WTC11 (cell line): Measurements from ENCODE around the gene KRTAP12-4. TPM values are rescaled to one million over a fixed set of nuclear protein-coding genes. Genes with fewer than 3 reads are reported as not detected.

Source experiments
- ATAC-seq: fragments of 200-7000 bp; cut with Tn5 transposase; 2 replicates; pipeline ENCODE4 v1.10.0; 2021; ENCODE audit warnings: mild to moderate bottlenecking, moderate library complexity
- Bru-seq: library from RNA; stranded (reverse); fragments of 400-500 nt; gene quantifications from one replicate; lab custom pipeline; 2021; lab: Mats Ljungman, UMichigan
- CTCF ChIA-PET: fragments of 300-600 bp; sonication (Branson Sonifier 250); formaldehyde crosslinking; loops from one replicate; lab custom pipeline; 2021; ENCODE audit warnings: antibody characterized with exemption; lab: Charles Lee
- POLR2A ChIA-PET: fragments of 350-600 bp; sonication (Branson Sonifier 250); formaldehyde crosslinking; loops from one replicate; lab custom pipeline; 2021; ENCODE audit warnings: antibody characterized with exemption; lab: Charles Lee
- DNase-seq: peaks from one replicate; pipeline ENCODE4 v3.0.0; 2021; ENCODE audit warnings: low spot score
- H3K27ac Mint-ChIP-seq: 2 replicates; pipeline ENCODE4 v1.8.0; 2021; ENCODE audit warnings: mixed read lengths
- H3K27me3 Mint-ChIP-seq: 2 replicates; pipeline ENCODE4 v1.8.0; 2021; ENCODE audit warnings: low read depth, mild to moderate bottlenecking, moderate library complexity, mixed read lengths
- H3K36me3 Mint-ChIP-seq: 2 replicates; pipeline ENCODE4 v1.8.0; 2021; ENCODE audit warnings: mixed read lengths
- H3K4me1 Mint-ChIP-seq: 2 replicates; pipeline ENCODE4 v1.8.0; 2022; ENCODE audit warnings: mixed read lengths
- H3K4me3 Mint-ChIP-seq: 2 replicates; pipeline ENCODE4 v1.8.0; 2021; ENCODE audit warnings: mild to moderate bottlenecking, moderate library complexity, mixed read lengths
- H3K9me3 Mint-ChIP-seq: 2 replicates; pipeline ENCODE4 v1.8.0; 2021; ENCODE audit warnings: mixed read lengths
- ATF3 ChIP-seq: sonication (generic); formaldehyde crosslinking; conservative IDR thresholded peaks from 2 replicates; pipeline ENCODE4 v1.8.1; 2022; ENCODE audit warnings: mild to moderate bottlenecking, missing genetic modification reagents
- CTCF ChIP-seq: fragments of 200-600 bp; IDR thresholded peaks from 2 replicates; pipeline ENCODE4 v1.8.0; 2022; ENCODE audit warnings: antibody characterized with exemption
- FOXP1 ChIP-seq: sonication (generic); formaldehyde crosslinking; IDR thresholded peaks from 2 replicates; pipeline ENCODE4 v1.8.0; 2022; ENCODE audit warnings: missing genetic modification reagents, mild to moderate bottlenecking, moderate library complexity, borderline replicate concordance
- MYBL2 ChIP-seq: sonication (generic); formaldehyde crosslinking; IDR thresholded peaks from 2 replicates; pipeline ENCODE4 v1.8.1; 2023; ENCODE audit warnings: mild to moderate bottlenecking, moderate library complexity, missing genetic modification reagents
- RELA ChIP-seq: sonication (generic); formaldehyde crosslinking; IDR thresholded peaks from 2 replicates; pipeline ENCODE4 v1.8.1; 2022; ENCODE audit warnings: missing genetic modification reagents, mild to moderate bottlenecking, borderline replicate concordance
- SOX15 ChIP-seq: fragments of 250-450 bp; sonication (Bioruptor Pico); IDR thresholded peaks from 2 replicates; pipeline ENCODE4 v1.9.0; 2021; ENCODE audit warnings: mild to moderate bottlenecking
- USF2 ChIP-seq: sonication (generic); formaldehyde crosslinking; IDR thresholded peaks from 2 replicates; pipeline ENCODE4 v1.8.1; 2023; ENCODE audit warnings: mild to moderate bottlenecking, missing genetic modification reagents, moderate library complexity
- ZNF219 ChIP-seq: sonication (generic); formaldehyde crosslinking; IDR thresholded peaks from 2 replicates; pipeline ENCODE4 v1.8.0; 2023; ENCODE audit warnings: missing genetic modification reagents, mild to moderate bottlenecking, borderline replicate concordance
- ZNF396 ChIP-seq: fragments of 250-450 bp; sonication (Bioruptor Pico); IDR thresholded peaks from 2 replicates; pipeline ENCODE4 v1.8.0; 2021; ENCODE audit warnings: mild to moderate bottlenecking, moderate library complexity, borderline replicate concordance
- ZNF416 ChIP-seq: fragments of 250-450 bp; sonication (Bioruptor Pico); IDR thresholded peaks from 2 replicates; pipeline ENCODE4 v1.9.0; 2021; ENCODE audit warnings: mild to moderate bottlenecking, inconsistent platforms
- ZNF532 ChIP-seq: fragments of 250-450 bp; sonication (Bioruptor Pico); IDR thresholded peaks from 2 replicates; pipeline ENCODE4 v1.9.0; 2021; ENCODE audit warnings: mild to moderate bottlenecking, borderline replicate concordance
- ZSCAN18 ChIP-seq: fragments of 250-450 bp; sonication (Bioruptor Pico); IDR thresholded peaks from 2 replicates; pipeline ENCODE4 v2.1.2; 2022; ENCODE audit warnings: mild to moderate bottlenecking, moderate library complexity
- long read RNA-seq, 3 experiments: library from RNA in 1 of 3; library from capped mRNA in 1 of 3; library from polyadenylated mRNA in 1 of 3; unstranded in 2 of 3; stranded (forward) in 1 of 3; transcript quantifications; one replicate each; pipeline ENCODE4 v2.0.0, GENCODE V29; 2021
- total RNA-seq: library from RNA; stranded (reverse); gene quantifications from 3 replicates; pipeline ENCODE4 v1.2.3, GENCODE V29; 2021
- TF ChIP-seq, protein P1 (sequence below): sonication (generic); formaldehyde crosslinking; IDR thresholded peaks from 2 replicates; pipeline ENCODE4 v1.8.0; 2023; ENCODE audit warnings: missing genetic modification reagents, mild to moderate bottlenecking, borderline replicate concordance
- TF ChIP-seq, protein P2 (sequence below): sonication (generic); formaldehyde crosslinking; IDR thresholded peaks from 2 replicates; pipeline ENCODE4 v1.8.1; 2023; ENCODE audit warnings: mild to moderate bottlenecking, missing genetic modification reagents

Gene KRTAP12-4, protein sequence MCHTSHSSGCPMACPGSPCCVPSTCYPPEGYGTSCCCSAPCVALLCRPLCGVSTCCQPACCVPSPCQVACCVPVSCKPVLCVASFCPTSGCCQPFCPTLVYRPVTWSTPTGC
- total RNA-seq, result 0.50 TPM in 1 of 3 replicates, not detected in the others
- Bru-seq, nascent RNA, result percentile 6 among the genes with signal in this experiment
- long read RNA-seq, experiment 1, result 0 reads
- long read RNA-seq, experiment 2, result 0 reads
- long read RNA-seq, experiment 3, result 0 reads

DNA sequence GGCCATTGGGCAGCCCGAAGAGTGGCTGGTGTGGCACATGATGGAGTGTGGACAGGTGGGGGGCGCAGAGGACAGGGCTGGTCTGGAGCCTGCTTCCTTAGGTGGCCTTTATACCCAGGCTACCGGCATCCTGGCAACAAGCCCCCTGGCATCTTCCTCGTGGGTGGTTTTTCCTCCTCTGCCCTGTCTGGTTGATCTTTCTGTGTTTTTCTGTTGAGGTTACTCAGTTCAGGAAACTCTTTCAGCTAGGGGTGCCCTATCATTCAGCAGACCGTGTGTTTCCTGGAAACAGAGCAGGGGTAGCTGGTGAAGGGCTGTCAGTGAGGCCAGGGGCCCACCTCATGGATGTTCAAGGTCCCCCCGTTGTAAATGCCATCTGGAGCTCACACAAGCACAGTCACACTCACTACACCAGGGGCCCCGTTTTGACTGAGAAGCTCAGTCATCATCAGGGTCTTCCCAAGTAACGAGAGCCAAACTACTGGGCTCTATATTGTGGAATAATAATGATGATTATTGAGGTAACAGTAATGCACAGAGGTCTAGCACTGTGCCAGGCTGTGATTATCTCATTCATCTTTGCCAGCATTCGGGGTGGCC, at the start of gene KRTAP12-4:
Gene KRTAP12-4, minus strand, starts transcription at position 84 of the 600 bp plus-strand sequence. Its CDS starts 45 bp downstream, at position 39.
- peaks cover 23% of the 10 kb centered on the region for H3K36me3 Mint-ChIP-seq
- peaks cover 20% of the 10 kb centered on the region for H3K4me1 Mint-ChIP-seq
- TF ChIP-seq ZSCAN18 (CRISPR knock-in tag), result no peak
- TF ChIP-seq ZNF396 (CRISPR knock-in tag), result no peak
- TF ChIP-seq SOX15 (CRISPR knock-in tag), result no peak
- TF ChIP-seq USF2 (CRISPR knock-in tag), result no peak
- TF ChIP-seq, protein P1, sequence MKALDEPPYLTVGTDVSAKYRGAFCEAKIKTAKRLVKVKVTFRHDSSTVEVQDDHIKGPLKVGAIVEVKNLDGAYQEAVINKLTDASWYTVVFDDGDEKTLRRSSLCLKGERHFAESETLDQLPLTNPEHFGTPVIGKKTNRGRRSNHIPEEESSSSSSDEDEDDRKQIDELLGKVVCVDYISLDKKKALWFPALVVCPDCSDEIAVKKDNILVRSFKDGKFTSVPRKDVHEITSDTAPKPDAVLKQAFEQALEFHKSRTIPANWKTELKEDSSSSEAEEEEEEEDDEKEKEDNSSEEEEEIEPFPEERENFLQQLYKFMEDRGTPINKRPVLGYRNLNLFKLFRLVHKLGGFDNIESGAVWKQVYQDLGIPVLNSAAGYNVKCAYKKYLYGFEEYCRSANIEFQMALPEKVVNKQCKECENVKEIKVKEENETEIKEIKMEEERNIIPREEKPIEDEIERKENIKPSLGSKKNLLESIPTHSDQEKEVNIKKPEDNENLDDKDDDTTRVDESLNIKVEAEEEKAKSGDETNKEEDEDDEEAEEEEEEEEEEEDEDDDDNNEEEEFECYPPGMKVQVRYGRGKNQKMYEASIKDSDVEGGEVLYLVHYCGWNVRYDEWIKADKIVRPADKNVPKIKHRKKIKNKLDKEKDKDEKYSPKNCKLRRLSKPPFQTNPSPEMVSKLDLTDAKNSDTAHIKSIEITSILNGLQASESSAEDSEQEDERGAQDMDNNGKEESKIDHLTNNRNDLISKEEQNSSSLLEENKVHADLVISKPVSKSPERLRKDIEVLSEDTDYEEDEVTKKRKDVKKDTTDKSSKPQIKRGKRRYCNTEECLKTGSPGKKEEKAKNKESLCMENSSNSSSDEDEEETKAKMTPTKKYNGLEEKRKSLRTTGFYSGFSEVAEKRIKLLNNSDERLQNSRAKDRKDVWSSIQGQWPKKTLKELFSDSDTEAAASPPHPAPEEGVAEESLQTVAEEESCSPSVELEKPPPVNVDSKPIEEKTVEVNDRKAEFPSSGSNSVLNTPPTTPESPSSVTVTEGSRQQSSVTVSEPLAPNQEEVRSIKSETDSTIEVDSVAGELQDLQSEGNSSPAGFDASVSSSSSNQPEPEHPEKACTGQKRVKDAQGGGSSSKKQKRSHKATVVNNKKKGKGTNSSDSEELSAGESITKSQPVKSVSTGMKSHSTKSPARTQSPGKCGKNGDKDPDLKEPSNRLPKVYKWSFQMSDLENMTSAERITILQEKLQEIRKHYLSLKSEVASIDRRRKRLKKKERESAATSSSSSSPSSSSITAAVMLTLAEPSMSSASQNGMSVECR (CRISPR knock-in tag), result no peak
- TF ChIP-seq RELA (CRISPR knock-in tag), result no peak
- TF ChIP-seq ZNF416 (CRISPR knock-in tag), result no peak
- TF ChIP-seq ZNF219 (CRISPR knock-in tag), result no peak
- TF ChIP-seq, protein P2, sequence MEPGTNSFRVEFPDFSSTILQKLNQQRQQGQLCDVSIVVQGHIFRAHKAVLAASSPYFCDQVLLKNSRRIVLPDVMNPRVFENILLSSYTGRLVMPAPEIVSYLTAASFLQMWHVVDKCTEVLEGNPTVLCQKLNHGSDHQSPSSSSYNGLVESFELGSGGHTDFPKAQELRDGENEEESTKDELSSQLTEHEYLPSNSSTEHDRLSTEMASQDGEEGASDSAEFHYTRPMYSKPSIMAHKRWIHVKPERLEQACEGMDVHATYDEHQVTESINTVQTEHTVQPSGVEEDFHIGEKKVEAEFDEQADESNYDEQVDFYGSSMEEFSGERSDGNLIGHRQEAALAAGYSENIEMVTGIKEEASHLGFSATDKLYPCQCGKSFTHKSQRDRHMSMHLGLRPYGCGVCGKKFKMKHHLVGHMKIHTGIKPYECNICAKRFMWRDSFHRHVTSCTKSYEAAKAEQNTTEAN (CRISPR knock-in tag), result no peak
- CTCF ChIA-PET, result interaction anchor here (1.1 kb wide), 1 partner anchor 31 kb away, joined by 3 read pairs; no protein-coding TSS in a partner anchor
- DNase-seq (no peak), ATAC-seq (no peak)
- H3K27ac Mint-ChIP-seq, result no peak within 1 kb of the TSS
- peaks cover 24% of the 10 kb centered on the region for H3K9me3 Mint-ChIP-seq
- peaks cover 10% of the 10 kb centered on the region for H3K27me3 Mint-ChIP-seq
- POLR2A ChIA-PET, result no interaction called here
- no peak within 1 kb of the TSS for H3K4me3 Mint-ChIP-seq

DNA sequence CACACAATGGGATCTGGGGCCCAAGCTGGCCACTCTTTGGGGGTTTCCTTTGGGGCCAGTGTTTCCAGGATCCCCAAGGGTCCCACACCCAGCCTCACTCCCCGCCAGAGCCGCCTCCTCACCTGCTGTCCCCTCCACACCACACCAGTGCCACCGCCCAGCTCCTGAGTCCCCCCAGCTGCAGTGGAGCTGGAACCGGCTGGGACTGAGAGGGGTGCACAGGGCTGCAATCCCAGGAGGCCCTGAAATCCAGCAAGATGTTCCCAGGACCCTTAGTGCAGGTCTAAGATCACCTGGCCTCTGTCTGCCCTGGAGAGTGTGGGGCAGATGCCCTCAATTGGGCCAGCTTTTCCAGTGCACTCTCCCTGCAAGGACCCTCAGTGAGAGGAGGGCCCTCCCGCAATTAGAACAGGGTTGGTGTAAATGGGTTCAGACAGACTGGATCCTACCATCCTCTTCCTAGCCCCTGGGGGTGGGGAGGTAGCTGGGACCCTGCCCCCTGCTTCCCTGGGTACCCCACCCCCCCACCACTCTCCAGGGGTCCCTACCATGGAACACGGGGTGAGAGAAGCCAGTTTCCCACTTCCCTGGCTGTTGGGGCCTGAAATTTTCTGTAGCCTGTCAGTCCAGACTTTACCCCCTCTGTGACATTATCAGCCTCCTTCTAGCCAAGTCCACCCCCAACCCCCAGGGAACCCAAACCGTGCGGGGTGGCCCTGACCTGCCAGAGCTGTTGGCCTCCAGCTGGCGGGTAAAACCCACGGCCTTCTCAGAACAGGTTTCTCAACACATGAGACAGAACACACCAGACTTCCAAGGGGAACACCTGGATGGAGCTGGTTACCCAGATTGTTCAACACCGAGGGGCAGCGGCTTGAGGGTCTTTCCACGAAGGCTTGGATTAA, 49.5 kb upstream of the KRTAP12-4 start:
- DNase-seq (no peak), ATAC-seq (no peak)
- Mint-ChIP-seq H3K27me3 (peaks cover 34% of the 10 kb centered on the region), H3K9me3 (no peaks in the 10 kb centered on the region), H3K36me3 (no peaks in the 10 kb centered on the region), H3K4me3 (peak overlapping the region; percentile 75), H3K4me1 (peaks cover 80% of the 10 kb centered on the region), H3K27ac (peak overlapping the region; percentile 100)
- ChIA-PET CTCF (interaction anchor here (1.0 to 2.1 kb wide), 4 partner anchors 15 to 193 kb away, joined by 4 to 8 read pairs (median 6); no protein-coding TSS in a partner anchor), POLR2A (no interaction called here)
- no peak for TF ChIP-seq FOXP1
- no peak for TF ChIP-seq ZNF532 (CRISPR knock-in tag)
- TF ChIP-seq CTCF, result no peak
- TF ChIP-seq ATF3, result no peak
- no peak for TF ChIP-seq MYBL2 (CRISPR knock-in tag)
